Stimulated activated CD8-positive, alpha-beta memory T cell treated with anti-CD3 and anti-CD28 coated beads, Interleukin-7, amount 100 ng/mL, for 1 hour (primary cell): ENCODE results near the gene AHRR.
"Not testable (repeated sequence)": the region's sequence is repeated elsewhere in the genome, so short reads cannot be mapped to it uniquely, and the experiment has no call there.

Experiments used
- DNase-seq, 2 donors: peaks; one replicate each; pipeline ENCODE4 v3.0.0-alpha.2; 2020; ENCODE audit warnings: low read depth in 2 of 2

The AHRR gene

DNA sequence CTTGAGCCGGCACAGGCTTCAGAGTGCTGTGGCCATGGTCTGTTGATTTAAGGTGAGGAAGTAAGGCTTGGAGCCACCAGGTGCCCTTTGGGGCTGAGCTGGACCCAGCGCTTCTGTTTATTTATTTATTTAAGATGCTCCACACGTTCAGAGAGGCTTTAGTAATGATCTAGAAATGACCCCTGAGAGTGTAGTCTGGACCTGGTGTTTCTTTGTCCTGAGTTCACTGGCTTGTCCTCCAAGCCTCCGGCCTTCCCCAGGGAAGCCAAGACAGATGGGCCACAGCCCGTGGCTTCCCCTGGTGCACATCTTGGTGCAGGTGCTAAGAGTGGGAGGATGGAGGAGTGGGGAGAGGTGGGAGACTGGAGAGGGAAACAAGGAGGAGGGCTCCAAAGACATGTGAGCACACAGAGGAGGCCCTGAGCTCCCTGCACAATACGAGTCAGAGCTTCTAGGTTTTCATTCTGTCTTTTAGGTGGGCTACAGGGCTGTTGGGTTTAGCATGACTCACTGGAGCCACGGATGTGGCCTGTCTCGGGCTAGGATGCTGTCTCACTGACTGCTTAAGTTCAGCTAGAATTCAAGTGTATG is 56.9 kb downstream of the AHRR start:
- DNase-seq = no peak

GRCh38 chr5:378976-379742 is 57.6 kb downstream of the AHRR start:
- DNase-seq = no peak

GRCh38 chr5:380701-381309 is 59.3 kb downstream of the AHRR start:
- no peak for DNase-seq

DNA sequence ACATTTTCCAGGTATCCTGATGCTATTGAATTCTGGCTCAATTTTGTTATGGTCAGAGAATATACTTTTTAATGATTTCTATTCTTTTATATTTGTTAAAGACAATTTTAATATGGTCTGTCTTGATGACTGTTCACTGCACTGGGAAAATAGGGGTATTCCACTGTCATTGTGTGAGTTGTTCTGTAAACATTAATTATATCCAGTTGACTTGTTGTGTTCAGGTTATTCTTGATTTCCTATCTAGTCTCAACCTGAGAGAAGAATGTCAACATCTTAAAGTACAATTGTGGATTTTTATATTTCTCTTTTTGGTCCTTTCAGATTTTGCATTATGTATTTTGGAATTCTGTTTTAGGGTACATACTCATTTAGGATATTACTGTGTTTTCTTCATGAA is 61.6 kb downstream of the AHRR start:
- no peak for DNase-seq

DNA sequence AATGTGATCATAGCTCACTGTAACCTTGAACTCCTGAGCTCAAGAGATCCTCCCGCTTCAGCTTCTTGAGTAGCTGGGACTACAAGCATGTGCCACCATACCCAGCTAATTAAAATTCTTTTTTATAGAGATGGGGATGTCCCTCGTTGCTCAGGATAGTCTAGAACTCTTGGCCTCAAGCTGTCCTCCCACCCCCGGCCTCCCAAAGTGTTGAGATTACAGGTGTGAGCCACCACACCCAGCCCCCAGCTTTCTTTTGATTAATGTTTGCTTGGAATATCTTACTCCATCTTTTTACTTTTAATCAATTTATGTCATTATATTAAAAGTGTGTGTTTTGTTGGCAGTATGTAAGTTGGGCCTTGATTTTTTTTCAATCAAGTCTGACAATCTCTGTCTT is 62.1 kb downstream of the AHRR start:
- DNase-seq = no peak

DNA sequence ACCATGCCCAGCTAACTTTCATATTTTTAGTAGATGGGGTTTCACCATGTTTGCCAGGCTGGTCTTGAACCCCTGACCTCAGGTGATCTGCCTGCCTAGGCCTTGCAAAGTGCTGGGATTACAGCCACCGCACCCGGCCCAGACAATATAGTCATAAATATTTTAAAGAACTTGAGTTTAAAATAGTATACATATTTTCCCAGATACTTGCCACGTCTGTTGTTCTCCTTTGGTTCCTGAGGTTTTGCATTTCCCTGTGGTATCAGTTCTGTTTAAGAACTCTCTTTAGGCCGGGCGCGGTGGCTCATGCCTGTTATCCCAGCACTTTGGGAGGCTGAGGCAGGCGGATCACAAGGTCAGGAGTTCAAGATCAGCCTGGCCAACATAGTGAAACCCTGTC is 63.1 kb downstream of the AHRR start:
- DNase-seq = not testable (repeated sequence)

- DNase-seq = no peak
Observed at GRCh38 chr5:385321-385720, 63.8 kb downstream of the AHRR start.

DNA sequence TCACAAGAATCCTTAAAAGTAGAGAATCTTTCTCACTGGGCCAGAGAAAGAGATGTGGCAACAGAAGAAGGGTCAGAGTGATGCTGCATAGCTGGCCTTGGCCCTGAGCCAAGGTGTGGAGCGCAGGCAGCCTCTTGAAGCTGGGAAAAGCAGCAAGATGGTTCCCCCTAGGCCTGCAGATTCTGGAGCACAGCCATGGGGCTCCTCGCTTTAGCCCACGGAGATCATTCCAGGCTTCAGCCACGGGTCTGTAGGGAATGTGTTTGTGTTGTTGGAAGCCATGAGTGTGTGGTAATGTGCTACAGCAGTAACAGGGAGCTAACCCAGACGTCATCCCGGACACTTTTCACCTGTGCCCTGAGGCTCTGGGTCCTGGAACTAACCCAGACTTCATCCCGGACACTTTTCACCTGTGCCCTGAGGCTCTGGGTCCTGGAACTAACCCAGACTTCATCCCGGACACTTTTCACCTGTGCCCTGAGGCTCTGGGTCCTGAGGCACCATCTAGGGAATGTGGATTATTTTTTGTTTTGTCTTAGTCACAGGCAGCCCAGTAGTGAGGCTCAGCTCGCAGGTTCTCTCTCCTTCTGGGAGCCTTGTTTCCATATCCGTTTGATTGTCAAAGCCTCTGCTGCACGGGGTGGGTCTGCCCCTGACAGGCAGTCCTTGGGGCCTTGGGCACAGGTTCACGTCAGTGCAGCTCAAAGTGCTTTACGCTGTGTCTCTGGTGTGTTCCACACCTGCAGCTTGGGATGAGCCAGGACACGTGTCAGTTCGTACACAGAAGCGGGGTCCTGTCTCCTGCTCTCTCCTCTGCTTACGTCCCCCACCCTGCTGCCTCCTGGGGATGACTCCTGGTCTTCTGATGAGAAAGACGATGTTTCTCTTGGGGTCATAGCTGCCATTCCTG is 65.2 kb downstream of the AHRR start:
- DNase-seq = no peak

- DNase-seq = no peak
Observed at GRCh38 chr5:387491-388265, 66.2 kb downstream of the AHRR start.

GRCh38 chr5:388266-389196 is 67.0 kb downstream of the AHRR start:
- no peak for DNase-seq

- no peak for DNase-seq
Observed at GRCh38 chr5:389197-389821, 67.8 kb downstream of the AHRR start.

- DNase-seq = no peak
Observed at GRCh38 chr5:389891-390622, 68.5 kb downstream of the AHRR start.

- no peak for DNase-seq
Observed at GRCh38 chr5:390623-391491, 69.3 kb downstream of the AHRR start.

- DNase-seq = peak in 1 of 2 donors; percentile 11
Observed at GRCh38 chr5:392431-392988, 71.0 kb downstream of the AHRR start.

DNA sequence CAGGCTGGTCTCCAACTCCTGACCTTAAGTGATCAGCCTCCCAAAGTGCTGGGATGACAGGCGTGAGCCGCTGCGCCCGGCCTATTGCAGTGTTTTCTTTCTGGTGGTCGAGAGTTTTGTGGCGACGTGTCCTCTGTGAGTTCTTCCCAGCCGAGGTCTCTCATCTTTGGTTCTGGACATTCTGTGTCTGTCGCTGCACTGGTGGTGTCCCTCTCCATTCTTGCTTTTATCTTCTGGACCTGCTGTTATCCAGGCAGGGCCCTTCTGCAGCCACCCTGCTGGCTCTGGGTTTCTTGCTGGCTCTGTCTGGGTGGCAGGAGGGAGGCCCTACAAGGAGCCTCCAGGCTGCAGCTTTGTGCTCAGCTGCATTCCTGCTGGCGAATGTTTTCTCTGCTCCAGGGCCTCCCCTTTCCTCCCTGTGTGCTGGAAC is 72.3 kb downstream of the AHRR start:
- no peak for DNase-seq

DNA sequence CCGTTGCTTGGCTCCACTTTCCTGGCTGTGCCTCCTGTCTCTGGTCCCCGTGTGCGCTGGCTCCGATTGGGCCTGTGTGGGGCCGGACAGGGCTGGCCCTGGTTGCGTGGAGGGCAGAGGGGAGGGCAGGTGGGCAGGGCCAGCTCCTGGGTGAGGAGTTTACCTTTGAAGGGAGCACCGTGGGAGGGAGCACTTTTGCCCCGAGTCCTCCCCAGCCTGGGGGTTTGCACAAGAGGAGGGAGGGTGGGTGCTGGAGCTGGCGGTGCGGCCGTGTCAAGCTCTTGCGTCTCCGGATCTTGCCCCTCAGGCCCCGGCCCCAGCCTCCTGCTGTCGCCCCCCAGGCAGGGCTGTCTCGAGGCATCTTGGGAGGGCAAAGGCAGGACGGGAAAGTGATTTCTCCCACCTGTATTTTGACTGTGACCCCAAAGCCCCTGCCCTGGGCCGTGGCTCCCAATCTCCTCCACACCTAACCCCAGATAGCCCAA is 73.2 kb downstream of the AHRR start:
- DNase-seq = no peak

DNA sequence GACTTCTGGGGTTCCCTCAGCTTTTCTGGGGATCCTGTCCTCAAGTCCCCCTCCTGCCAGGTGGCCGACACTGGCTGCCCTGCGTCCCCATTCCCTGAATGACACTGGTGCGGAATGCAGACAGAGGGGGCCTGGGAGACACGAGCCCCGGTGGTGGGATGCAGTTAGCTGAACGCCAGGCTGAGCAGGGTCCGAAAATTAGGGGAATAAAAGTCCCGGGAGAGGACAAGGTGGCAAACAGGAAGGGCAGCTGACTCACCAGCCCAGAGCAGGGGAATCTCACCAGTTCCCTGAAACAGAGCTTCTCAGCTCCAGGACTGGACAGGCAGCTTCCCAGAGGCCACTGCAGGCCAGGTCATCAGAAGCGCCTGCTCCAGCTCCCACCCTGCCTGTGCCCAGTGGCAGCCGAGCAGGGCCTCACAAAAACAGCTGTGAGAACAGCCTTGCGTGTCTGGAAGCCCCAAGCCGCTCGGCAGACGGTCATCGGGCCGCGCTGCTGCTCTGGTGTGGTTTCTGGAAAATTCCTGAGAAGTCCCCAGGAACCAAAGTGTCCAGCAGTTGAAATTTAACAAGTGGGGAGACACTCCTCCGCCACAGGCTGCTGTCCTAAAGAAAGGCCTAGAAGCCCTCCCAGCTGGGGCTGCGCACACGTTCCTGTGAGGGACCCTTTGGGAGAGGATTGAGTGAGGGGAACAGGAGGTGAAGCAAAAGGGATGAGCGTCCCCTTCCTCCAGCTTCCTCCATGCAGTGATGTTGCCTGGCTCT is 73.8 kb downstream of the AHRR start:
- no peak for DNase-seq
